ENCODE results near the gene CTNNAL1. TPM values are rescaled to one million over a fixed set of nuclear protein-coding genes. Genes with fewer than 3 reads are reported as not detected.

CTNNAL1 gene
- total and polyA plus RNA-seq, 2 of the 8 experiments (the other 6 are each of a cell fraction or from before 2014, with no cell fraction given) = 23.2 to 66.1 TPM

GRCh38 chr9:109046346-109046745 is 33.0 kb upstream of the CTNNAL1 start:
- H4K5ac ChIP-seq (ENCODE audit: insufficient read length, low read depth, low read length) = no peak overlapping the region
- no peak overlapping the region for H3K14ac ChIP-seq (ENCODE audit: insufficient read length)
- H3K79me2 ChIP-seq (ENCODE audit: control insufficient read depth in 1 of 2, insufficient read depth in 2 of 2, low read length in 2 of 2) = no peaks in the 10 kb centered on the region
- no peak overlapping the region for H2BK12ac ChIP-seq (ENCODE audit: low read depth, low read length)
- H4K8ac ChIP-seq (ENCODE audit: extremely low read depth, insufficient read depth, low read length) = no peak overlapping the region
- H3K4ac ChIP-seq (replicated peaks; ENCODE audit: insufficient read length, low read depth, low read length) = no peak overlapping the region
- DNase-seq (ENCODE audit: low read depth in 1 of 2, low spot score in 2 of 2) (no peak), FAIRE-seq (no peak)
- no peak overlapping the region for H3K4me2 ChIP-seq (ENCODE audit: insufficient read depth in 1 of 2, low read depth in 2 of 2, low read length in 2 of 2)
- H3K23me2 ChIP-seq (ENCODE audit: low read depth, low read length) = no peaks in the 10 kb centered on the region; the same call in 1 of the 2 replicates
- H3K23ac ChIP-seq (ENCODE audit: insufficient read length) = no peak overlapping the region
- no peak overlapping the region for H2AFZ ChIP-seq (ENCODE audit: low read length)
- no peaks in the 10 kb centered on the region for H3K79me1 ChIP-seq (ENCODE audit: low read depth, low read length)
- H3K9me3 ChIP-seq (ENCODE audit: insufficient read depth in 2 of 2, low read depth in 1 of 2, low read length in 1 of 2) = no peaks in the 10 kb centered on the region
- H2BK120ac ChIP-seq (replicated peaks; ENCODE audit: low read depth, low read length) = no peak overlapping the region
- peaks cover 2 to 83% (median 46%) of the 10 kb centered on the region in 4 experiments; a peak in 7 of 8 replicates for H3K36me3 ChIP-seq (ENCODE audit: control insufficient read depth in 2 of 4, insufficient read depth in 4 of 4, low read length in 3 of 4)
- H3K9ac ChIP-seq (replicated peaks in 1 of 4; ENCODE audit: extremely low read depth in 1 of 4, low read depth in 3 of 4, low read length in 3 of 4) = no peak overlapping the region
- POLR2A ChIA-PET (ENCODE audit: partially characterized antibody) = interaction anchor here (0.6 kb wide), 1 partner anchor 18 kb away, joined by 6 read pairs; no protein-coding TSS in a partner anchor
- H2AK5ac ChIP-seq (ENCODE audit: low read depth, low read length) = no peak overlapping the region
- no peak overlapping the region for H2BK5ac ChIP-seq (ENCODE audit: low read depth, low read length)
- no peak overlapping the region for H3K27ac ChIP-seq (ENCODE audit: low read depth, low read length)
- no peak overlapping the region for H3K18ac ChIP-seq (ENCODE audit: extremely low read depth, low read length)
- no peak overlapping the region for H4K91ac ChIP-seq (replicated peaks; ENCODE audit: insufficient read length, low read length)
- WGBS, 2 experiments (ENCODE audit: extremely low coverage in 1 of 2, insufficient coverage in 1 of 2, insufficient read length in 1 of 2, insufficient replicate concordance in 2 of 2, low coverage in 1 of 2, low lambda C conversion rate in 2 of 2, missing lambda C conversion rate in 1 of 2) = 88% methylated on average over 1 of the region's 1 CpG; no CpG with 5 or more reads in 1 of the 2 experiments
- H3K4me1 ChIP-seq (replicated peaks in 1 of 4; ENCODE audit: control insufficient read depth in 3 of 4, insufficient read depth in 4 of 4, low read length in 3 of 4) = no peaks in the 10 kb centered on the region
- CTCF ChIA-PET (ENCODE audit: partially characterized antibody) = interaction anchor here (1.1 to 1.4 kb wide), 2 partner anchors 54 to 364 kb away, joined by 3 to 4 read pairs; no protein-coding TSS in a partner anchor
- H2BK15ac ChIP-seq (ENCODE audit: low read length) = no peak overlapping the region
- H3K27me3 ChIP-seq (replicated peaks in 1 of 4; ENCODE audit: control insufficient read depth in 3 of 4, extremely low read depth in 1 of 4, insufficient read depth in 3 of 4, low read length in 3 of 4) = no peaks in the 10 kb centered on the region
- no peak overlapping the region for H3K56ac ChIP-seq (replicated peaks; ENCODE audit: insufficient read length, low read depth, low read length)
- H2BK20ac ChIP-seq (ENCODE audit: low read length) = no peak overlapping the region
- H4K20me1 ChIP-seq (replicated peaks in 1 of 2; ENCODE audit: control insufficient read depth in 1 of 2, insufficient read depth in 2 of 2, low read length in 2 of 2) = no peaks in the 10 kb centered on the region
- H3K4me3 ChIP-seq (ENCODE audit: extremely low read depth in 1 of 4, insufficient read depth in 2 of 4, low read depth in 3 of 4, low read length in 4 of 4) = no peak overlapping the region
- TF ChIP-seq GABPA (IDR thresholded peaks at IDR 0.05; ENCODE audit: borderline replicate concordance, insufficient read depth, low read length) (no peak), HDAC6 (IDR thresholded peaks at IDR 0.05; ENCODE audit: low read depth, low read length) (no peak), ATF3 (IDR thresholded peaks at IDR 0.05; ENCODE audit: insufficient read depth, low read depth, low read length) (no peak), MAX (IDR thresholded peaks at IDR 0.05) (no peak), SP4 (IDR thresholded peaks at IDR 0.05; ENCODE audit: low read length) (no peak), SP2 (IDR thresholded peaks at IDR 0.05; ENCODE audit: low read length) (no peak), RFX5 (IDR thresholded peaks at IDR 0.05; ENCODE audit: borderline replicate concordance, low read depth, low read length) (no peak), SRF (IDR thresholded peaks at IDR 0.05; ENCODE audit: low read depth, low read length) (no peak), SP1 (IDR thresholded peaks at IDR 0.05; ENCODE audit: low read depth, low read length) (no peak), CHD2 (IDR thresholded peaks at IDR 0.05; ENCODE audit: low read length) (no peak), POLR2A (IDR thresholded peaks at IDR 0.05; ENCODE audit: control extremely low read depth in 1 of 2, low read depth in 2 of 2, low read length in 2 of 2) (no peak), SIN3A (conservative IDR thresholded peaks at IDR 0.05 in 1 of 2, IDR thresholded peaks at IDR 0.05 in 1 of 2; ENCODE audit: low read depth in 1 of 2, low read length in 2 of 2) (no peak), SUZ12 (IDR thresholded peaks at IDR 0.05; ENCODE audit: low read length) (no peak), KDM4A (IDR thresholded peaks at IDR 0.05; ENCODE audit: low read depth, low read length, severe bottlenecking) (no peak), BRCA1 (IDR thresholded peaks at IDR 0.05; ENCODE audit: low read depth, low read length) (no peak)
